ENCODE measurements around the gene ADGRG3.
"Not testable (repeated sequence)": the region's sequence is repeated elsewhere in the genome, so short reads cannot be mapped to it uniquely, and the experiment has no call there.

Gene ADGRG3

DNA sequence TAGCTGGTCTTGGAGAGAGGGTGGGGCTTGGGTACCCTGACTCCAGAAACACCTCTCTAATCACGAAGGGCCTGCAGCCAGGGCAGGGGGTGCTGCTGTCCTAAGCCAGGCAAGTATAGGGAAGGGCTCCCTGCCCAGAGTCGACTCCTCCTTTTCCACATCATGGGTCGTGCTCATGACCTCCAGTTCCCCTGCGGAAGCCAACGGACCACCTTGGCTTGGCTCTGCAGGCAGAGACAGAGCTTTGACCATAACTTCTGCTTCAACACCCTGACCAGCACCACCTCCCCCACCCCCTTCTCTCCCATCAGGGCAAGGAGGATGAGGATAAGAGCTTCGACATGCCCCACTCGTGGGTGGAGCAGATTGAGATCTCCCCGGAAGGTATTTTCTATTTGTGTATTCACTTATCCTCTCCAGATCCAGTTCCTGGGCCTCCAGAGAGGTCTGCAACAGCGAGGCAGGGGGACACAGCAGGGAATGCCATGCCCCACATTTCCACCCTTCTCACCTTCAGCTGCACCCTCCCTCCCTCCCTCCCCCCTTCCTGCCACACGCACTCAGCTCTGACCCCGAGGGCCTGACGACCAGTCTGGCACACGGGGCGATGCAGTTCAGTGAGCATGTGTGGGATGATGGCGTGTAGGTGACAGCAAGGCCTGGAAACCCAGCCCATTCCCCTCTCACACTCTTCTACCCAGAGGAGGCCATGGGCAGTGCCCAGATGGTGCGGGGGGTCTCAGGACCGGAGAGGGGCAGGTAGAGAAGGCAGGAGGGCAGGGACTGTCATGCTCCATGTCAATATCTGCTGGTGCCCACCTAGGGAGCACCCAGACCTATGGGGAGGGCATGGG is 53.5 kb downstream of the ADGRG3 start:
- DNase-seq (ENCODE audit: low spot score), result no peak

DNA sequence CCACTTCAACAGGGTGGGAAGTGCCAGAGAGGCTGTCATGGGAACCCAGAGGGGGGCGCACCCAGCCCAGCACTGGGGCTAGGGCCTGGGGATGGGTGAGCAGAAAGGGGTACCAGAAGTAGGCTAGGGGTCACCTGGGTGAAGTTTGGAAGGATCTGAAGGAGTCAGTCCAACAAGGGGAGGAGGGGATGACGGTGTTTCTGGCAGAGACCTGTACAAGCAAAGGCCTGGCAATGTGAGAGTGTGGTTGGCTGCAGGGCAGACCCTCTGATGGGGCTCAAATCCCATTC is 54.0 kb downstream of the ADGRG3 start:
- DNase-seq (ENCODE audit: low spot score), result no peak

DNA sequence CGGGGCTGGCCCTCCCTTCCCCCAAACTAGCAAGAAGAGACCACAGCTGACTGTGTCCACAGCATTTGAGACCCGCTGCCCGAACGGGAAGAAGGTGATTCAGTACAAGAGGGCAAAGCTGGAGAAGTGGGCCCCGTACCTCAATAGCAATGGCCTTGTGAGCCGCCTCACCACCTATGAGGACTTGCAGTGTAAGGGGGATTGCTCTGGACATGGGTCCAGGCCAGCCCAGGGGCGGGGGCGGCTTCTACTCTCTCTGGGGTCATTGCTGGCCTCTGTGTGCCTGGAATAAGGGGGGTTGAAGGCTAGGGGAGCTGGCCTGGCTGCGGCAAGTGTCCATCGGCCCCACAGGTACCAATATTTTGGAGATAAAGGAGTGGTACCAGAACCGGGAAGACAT is 54.5 kb downstream of the ADGRG3 start:
- DNase-seq (ENCODE audit: low spot score), result no peak

DNA sequence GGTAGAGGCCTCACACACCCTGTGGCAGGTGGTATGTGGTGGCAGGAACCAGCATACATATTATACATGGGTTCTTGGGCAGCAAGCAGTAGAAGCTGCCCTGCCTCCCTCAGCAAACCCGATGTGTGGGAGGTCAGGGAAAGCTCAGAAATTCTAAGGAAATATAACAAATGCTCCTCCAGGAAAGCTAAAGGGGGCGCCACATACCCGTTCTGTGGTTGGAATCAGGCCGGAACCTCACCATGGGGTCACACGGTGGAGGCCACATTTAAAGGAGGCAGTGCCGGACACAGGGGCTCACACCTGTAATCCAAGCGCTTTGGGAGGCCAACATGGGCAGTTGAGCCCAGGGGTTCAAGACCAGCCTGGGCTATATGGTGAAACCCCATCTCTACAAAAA is 55.1 kb downstream of the ADGRG3 start:
- no peak for DNase-seq (ENCODE audit: low spot score)

DNA sequence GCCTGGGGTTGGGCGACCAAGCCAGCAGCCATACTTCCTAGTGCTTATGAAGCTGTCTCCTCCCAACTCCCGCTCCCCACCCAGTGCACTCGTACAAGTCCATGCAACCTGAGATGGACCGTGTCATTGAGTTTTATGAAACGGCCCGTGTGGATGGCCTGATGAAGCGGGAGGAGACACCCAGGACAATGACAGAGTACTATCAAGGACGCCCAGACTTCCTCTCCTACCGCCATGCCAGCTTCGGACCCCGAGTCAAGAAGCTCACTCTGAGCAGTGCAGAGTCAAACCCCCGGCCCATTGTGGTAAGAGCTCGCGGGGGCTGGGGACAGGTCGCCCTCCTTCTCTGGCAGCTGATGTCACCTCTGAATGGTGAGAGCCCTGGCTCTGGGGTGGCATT is 56.4 kb downstream of the ADGRG3 start:
- no peak for DNase-seq (ENCODE audit: low spot score)

- no peak for DNase-seq (ENCODE audit: low spot score)
Observed at GRCh38 chr16:57725151-57725550, 57.0 kb downstream of the ADGRG3 start.

- DNase-seq (ENCODE audit: low spot score), result no peak
Observed at GRCh38 chr16:57725554-57725953, 57.4 kb downstream of the ADGRG3 start.

DNA sequence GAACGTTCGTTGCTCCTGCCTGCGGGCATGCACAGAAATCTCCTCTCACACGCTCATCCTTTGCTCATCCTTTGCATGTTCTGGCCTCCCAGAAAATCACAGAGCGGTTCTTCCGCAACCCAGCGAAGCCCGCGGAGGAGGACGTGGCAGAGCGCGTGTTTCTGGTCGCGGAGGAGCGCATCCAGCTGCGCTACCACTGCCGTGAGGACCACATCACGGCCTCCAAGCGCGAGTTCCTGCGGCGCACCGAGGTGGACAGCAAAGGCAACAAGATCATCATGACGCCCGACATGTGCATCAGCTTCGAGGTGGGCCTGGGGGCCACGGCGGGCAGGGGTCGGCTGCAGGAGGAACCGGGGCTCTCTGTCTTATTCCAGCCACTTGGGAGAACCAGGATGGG is 57.9 kb downstream of the ADGRG3 start:
- DNase-seq (ENCODE audit: low spot score), result no peak

DNA sequence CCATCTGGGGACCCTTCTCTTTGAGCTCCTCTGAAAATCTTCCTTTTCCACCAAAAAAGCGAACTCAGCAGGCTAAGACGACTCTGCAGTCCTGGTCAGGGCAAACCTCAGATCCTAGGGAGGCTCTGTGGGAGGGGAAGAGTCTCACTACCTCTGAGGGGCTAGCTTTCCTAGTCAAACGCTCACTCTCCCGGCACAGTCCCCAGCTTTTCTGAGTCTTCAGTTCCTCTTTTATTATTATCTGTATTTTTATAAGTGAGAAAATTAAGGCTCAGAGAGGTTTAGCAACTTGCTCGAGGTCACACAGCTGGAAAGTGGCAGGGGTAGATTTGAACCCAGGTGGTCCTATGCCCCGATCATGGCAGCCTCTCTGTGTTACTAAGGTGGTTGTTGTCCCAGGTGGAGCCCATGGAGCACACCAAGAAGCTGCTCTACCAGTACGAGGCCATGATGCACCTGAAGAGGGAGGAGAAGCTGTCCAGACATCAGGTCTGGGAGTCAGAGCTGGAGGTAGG is 58.4 kb downstream of the ADGRG3 start:
- no peak for DNase-seq (ENCODE audit: low spot score)

DNA sequence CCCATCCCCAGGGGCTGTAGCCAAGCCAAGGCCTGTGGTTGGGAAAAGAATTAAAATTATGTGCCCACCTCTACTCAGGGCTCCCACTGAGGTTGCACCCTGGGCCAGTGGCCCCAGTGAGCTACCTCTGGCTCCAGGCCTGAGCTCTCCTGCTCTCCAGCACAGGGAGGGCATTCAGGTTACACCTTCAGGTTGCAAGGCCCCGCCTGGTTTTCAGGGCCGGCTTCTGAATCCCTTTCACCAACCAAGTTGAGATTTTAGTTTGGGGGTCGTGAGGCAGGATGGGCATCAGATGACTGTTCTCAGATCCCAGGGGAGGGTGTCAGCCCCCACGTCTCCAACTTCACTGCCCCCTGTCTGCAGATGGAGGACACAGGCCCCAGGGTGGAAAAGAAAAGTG is 59.5 kb downstream of the ADGRG3 start:
- DNase-seq (ENCODE audit: low spot score), result no peak

- DNase-seq (ENCODE audit: low spot score), result no peak
Observed at GRCh38 chr16:57728336-57729181, 60.5 kb downstream of the ADGRG3 start.

- no peak for DNase-seq (ENCODE audit: low spot score)
Observed at GRCh38 chr16:57729182-57729484, 61.0 kb downstream of the ADGRG3 start.

DNA sequence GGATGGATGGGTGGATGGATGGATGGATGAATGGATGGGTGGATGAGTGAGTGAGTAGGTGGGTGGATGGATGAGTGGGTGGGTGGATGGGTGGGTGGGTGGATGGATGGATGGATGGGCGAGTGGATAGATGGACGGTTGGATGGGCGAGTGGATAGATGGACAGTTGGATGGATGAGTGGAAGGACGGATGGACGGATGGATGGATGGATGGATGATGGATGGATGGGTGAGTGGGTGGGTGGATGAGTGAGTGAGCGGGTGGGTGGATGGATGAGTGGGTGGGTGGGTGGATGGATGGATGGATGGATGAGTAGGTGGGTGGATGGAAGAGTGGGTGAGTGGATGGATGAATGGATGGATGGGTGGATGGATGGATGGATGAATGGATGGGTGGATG is 61.7 kb downstream of the ADGRG3 start:
- DNase-seq (ENCODE audit: low spot score), result not testable (repeated sequence)

DNA sequence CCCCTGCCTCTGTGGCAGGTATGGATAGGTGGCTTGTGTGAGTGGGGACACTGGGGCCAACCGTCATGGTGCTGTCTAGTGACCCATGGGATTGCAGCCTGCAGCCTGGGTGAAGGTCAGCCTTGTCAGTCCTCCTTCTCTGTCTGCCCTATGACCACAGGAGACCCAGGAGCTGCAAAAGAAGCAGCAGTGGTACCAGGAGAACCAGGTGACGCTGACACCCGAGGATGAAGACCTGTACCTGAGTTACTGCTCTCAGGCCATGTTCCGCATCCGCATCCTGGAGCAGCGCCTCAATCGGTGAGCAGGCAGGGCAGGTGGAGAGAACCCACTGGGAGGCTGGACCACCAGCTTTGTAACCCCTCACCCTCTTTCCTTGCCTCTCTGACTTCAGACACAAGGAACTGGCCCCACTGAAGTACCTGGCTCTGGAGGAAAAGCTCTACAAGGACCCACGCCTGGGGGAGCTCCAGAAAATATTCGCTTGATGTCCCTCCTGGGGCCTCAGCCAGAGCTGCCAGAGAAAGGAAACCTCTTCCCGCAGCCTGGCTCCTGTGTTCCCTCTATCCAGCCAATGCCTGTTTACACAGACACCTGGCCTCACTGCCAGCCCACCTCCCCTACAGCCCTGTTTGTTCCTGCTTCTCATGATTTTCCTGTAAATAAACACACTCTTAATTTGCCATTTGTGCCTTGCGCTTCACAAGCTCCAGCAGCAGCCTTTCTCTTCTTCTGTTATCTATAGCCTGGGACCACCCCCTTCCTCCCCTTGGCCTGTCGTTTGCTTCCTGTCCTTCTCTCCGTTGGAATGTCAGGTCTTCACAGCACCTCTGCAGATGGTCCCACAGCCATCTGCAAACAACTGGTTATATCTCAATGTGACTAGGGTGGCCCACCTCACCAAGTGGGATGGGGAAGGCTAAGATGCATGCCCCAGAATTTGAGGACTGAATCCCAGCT is 62.9 kb downstream of the ADGRG3 start:
- DNase-seq (ENCODE audit: low spot score), result no peak

GRCh38 chr16:57732037-57732436 is 63.9 kb downstream of the ADGRG3 start:
- DNase-seq (ENCODE audit: low spot score), result no peak

DNA sequence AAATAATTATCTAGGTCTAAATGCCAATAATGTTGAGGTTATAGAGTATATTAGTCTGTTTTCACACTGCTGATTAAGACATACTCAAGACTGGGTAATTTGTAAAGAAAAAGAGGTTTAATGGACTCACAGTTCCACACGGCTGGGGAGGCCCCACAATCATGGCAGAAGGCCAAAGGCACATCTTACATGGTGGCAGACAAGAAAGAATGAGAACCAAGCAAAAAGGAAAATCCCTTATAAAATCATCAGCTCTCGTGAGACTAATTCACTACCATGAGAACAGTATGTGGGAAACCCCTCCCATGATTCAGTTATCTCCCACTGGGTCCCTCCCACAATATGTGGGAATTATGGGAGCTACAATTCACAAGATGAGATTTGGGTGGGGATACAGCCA is 64.6 kb downstream of the ADGRG3 start:
- DNase-seq (ENCODE audit: low spot score), result no peak

DNA sequence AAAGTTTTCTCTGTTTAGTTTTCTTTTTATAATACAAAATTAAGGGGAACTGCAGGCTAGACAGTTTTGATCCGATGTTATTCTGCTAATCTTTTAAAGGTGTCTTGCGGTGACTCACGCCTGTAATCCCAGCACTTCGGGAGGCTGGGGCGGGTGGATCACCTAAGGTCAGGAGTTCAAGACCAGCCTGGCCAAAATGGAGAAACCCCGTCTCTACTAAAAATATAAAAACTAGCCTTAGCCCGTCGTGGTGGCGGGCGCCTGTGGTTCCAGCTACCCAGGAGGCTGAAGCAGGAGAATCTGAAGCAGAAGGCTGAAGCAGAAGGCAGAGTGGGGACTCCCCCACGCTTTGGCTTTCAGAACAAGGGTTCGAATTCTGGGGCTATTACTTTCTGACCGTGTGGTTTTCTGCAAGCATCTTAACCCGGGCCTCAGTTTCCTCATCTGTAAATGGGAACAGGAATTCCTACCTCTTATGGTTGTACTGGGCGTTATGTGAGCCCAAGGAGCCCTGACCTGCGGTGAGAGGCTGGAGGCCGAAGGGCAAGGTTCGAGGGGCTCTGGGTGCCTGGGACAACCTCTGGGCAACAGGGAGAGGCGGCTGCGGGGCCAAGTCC is 66.3 kb downstream of the ADGRG3 start:
- no peak for DNase-seq (ENCODE audit: low spot score)

- DNase-seq (ENCODE audit: low spot score), result peak; percentile 100
Observed at GRCh38 chr16:57734925-57735754, 67.0 kb downstream of the ADGRG3 start.

- no peak for DNase-seq (ENCODE audit: low spot score)
Observed at GRCh38 chr16:57735755-57736418, 67.8 kb downstream of the ADGRG3 start, which contains the start of gene KATNB1. Gene KATNB1 (plus strand): TSS chr16:57735770. CDS start chr16:57737244, 1,474 bp downstream.

All from ecto neural progenitor cell (in vitro differentiated cells).